Lower lobe of right lung (tissue), 2 donors: Measurements from ENCODE around the gene PIP5K1B. TPM values are rescaled to one million over a fixed set of nuclear protein-coding genes. Genes with fewer than 3 reads are reported as not detected.

Source experiments
- ATAC-seq, 2 donors: fragments of 200-7000 bp; cut with Tn5 transposase; one replicate each; pipeline ENCODE4 v1.9.1; 2020 to 2022; ENCODE audit warnings: mild to moderate bottlenecking in 2 of 2, moderate library complexity in 2 of 2
- DNase-seq: peaks from one replicate; pipeline ENCODE4 v3.0.0-alpha.2; 2020
- H3K27ac ChIP-seq: fragments of 200-600 bp; one replicate; pipeline ENCODE4 v1.8.0; 2022
- H3K27me3 ChIP-seq: fragments of 200-600 bp; one replicate; pipeline ENCODE4 v1.8.0; 2022; ENCODE audit warnings: low read depth
- H3K36me3 ChIP-seq: fragments of 200-600 bp; one replicate; pipeline ENCODE4 v1.8.0; 2022; ENCODE audit warnings: mild to moderate bottlenecking
- H3K4me1 ChIP-seq: fragments of 200-600 bp; one replicate; pipeline ENCODE4 v1.8.0; 2022
- H3K4me3 ChIP-seq: fragments of 200-600 bp; one replicate; pipeline ENCODE4 v1.8.0; 2022; ENCODE audit warnings: mild to moderate bottlenecking
- H3K9me3 ChIP-seq: fragments of 200-600 bp; one replicate; pipeline ENCODE4 v1.8.0; 2022
- CTCF ChIP-seq: fragments of 200-600 bp; IDR thresholded peaks from one replicate; pipeline ENCODE4 v1.8.0; 2022; ENCODE audit warnings: antibody characterized with exemption, mild to moderate bottlenecking
- intact Hi-C: fragments of 100-400 bp; cut with DNase I; formaldehyde crosslinking; loops from one replicate; pipeline ENCODE4 v1.11.0; 2022
- total RNA-seq: library from RNA; stranded (reverse); fragmentation: NEBNext Ultra II Directional; extraction: Animal tissue kit (Norgen Biotek cat#: 25700); gene quantifications from one replicate; pipeline ENCODE4 v1.2.1, GENCODE V29; 2021
- donor health status: DM: no; HTN: yes; CAD: no; lungs with severe emphysema.

Gene PIP5K1B
- total RNA-seq, 1 donor from 2014 or later: 35.9 TPM

- H3K4me3 ChIP-seq: no peak overlapping the region
- H3K4me1 ChIP-seq: peaks cover 5% of the 10 kb centered on the region
- no peak overlapping the region for H3K27ac ChIP-seq
- ATAC-seq (no peak), DNase-seq (no peak)
- no peak for TF ChIP-seq CTCF
- H3K36me3 ChIP-seq: no peaks in the 10 kb centered on the region
- intact Hi-C loops: no loop called here
- H3K9me3 ChIP-seq: no peaks in the 10 kb centered on the region
- no peaks in the 10 kb centered on the region for H3K27me3 ChIP-seq
Measured at GRCh38 chr9:68721666-68722330, 16.8 kb downstream of the PIP5K1B start.

- H3K9me3 ChIP-seq: no peaks in the 10 kb centered on the region
- H3K4me1 ChIP-seq: peaks cover 4% of the 10 kb centered on the region
- ATAC-seq (peak; percentile 38 to 83), DNase-seq (no peak)
- no peak for TF ChIP-seq CTCF
- no peak overlapping the region for H3K27ac ChIP-seq
- intact Hi-C loops: no loop called here
- H3K27me3 ChIP-seq: no peaks in the 10 kb centered on the region
- no peaks in the 10 kb centered on the region for H3K36me3 ChIP-seq
- H3K4me3 ChIP-seq: no peak overlapping the region
Measured at GRCh38 chr9:68725070-68725469, 20.0 kb downstream of the PIP5K1B start.

GRCh38 chr9:68726489-68726888, 21.4 kb downstream of the PIP5K1B start:
- DNase-seq (no peak), ATAC-seq (no peak)
- peaks cover under 1% of the 10 kb centered on the region for H3K4me1 ChIP-seq
- intact Hi-C loops: no loop called here
- TF ChIP-seq CTCF: no peak
- no peaks in the 10 kb centered on the region for H3K36me3 ChIP-seq
- no peaks in the 10 kb centered on the region for H3K9me3 ChIP-seq
- H3K27me3 ChIP-seq: no peaks in the 10 kb centered on the region
- H3K4me3 ChIP-seq: no peak overlapping the region
- no peak overlapping the region for H3K27ac ChIP-seq

GRCh38 chr9:68727636-68728035, 22.6 kb downstream of the PIP5K1B start:
- DNase-seq: no peak
- intact Hi-C loops: no loop called here
- no peaks in the 10 kb centered on the region for H3K9me3 ChIP-seq

GRCh38 chr9:68728731-68729130, 23.7 kb downstream of the PIP5K1B start:
- no peak for ATAC-seq
- H3K36me3 ChIP-seq: no peaks in the 10 kb centered on the region

More at GRCh38 chr9:68727636-68728035, 22.6 kb downstream of the PIP5K1B start:
- Histone ChIP-seq H3K27ac (no peak overlapping the region), H3K4me1 (peaks cover 9% of the 10 kb centered on the region), H3K4me3 (no peak overlapping the region), H3K27me3 (no peaks in the 10 kb centered on the region), H3K36me3 (no peaks in the 10 kb centered on the region)
- ATAC-seq: no peak
- TF ChIP-seq CTCF: no peak

More at GRCh38 chr9:68728731-68729130, 23.7 kb downstream of the PIP5K1B start:
- Histone ChIP-seq H3K4me1 (peaks cover 9% of the 10 kb centered on the region), H3K4me3 (no peak overlapping the region), H3K9me3 (no peaks in the 10 kb centered on the region), H3K27ac (no peak overlapping the region), H3K27me3 (no peaks in the 10 kb centered on the region)
- DNase-seq: no peak
- intact Hi-C loops: no loop called here
- no peak for TF ChIP-seq CTCF
